NCI-H82 (cell line): ENCODE data around the gene CNTN4.
"Not testable (repeated sequence)": the region's sequence is repeated elsewhere in the genome, so short reads cannot be mapped to it uniquely, and the experiment has no call there.

Experiments
- DNase-seq: peaks from one replicate; lab custom pipeline; 2025; lab: John Stamatoyannopoulos, UW

The CNTN4 gene

DNA sequence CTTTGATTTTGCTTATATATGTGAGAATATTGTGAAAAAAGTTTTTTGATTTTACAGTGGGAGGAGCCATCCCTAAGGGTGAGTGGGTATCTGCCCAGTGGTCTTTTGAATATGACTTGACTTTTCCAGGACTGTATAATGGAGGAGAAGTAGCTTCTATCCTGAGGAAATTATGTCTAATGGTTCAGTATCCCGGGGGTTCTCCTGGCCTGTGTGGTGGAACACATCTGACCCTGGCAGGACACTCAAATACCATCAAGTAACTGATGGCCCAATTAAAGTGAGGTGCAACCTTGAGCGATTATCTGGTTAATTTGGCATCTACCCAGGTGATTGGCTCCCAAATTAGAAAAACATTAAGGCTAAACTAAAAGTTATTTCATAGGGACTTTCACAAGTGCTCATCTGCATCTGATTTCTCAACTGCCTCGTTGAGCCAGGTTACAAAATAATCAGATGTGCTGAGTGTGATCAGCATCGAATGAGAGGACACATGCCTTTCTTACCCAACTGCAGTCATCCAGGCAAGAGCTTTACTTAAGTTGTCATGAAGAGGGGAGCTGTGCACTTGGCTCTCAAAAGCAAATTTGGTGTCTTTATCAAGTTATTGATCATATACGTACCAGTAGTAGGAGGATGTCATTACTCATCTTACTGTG lies 810.2 kb downstream of the CNTN4 start:
- DNase-seq: no peak

DNA sequence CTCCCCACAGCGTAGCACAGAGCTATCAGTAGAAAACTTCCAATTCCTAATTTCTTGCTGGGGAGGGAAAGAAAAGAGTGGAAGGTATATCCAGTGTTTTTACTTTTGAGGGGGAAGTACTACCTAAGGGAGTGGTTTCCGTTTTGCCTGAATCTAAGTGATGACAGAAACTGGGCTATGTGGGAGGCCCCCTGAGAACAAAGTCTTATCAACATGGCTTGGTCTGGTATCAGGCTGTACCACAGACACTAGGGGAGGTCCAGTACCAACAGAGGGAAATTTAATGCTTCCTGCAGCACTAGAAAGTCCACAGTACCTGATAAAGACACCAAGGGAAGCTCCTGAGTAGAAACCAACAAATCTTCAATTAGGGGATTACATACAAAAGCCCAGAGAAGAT lies 812.3 kb downstream of the CNTN4 start:
- peak; percentile 15 for DNase-seq

DNA sequence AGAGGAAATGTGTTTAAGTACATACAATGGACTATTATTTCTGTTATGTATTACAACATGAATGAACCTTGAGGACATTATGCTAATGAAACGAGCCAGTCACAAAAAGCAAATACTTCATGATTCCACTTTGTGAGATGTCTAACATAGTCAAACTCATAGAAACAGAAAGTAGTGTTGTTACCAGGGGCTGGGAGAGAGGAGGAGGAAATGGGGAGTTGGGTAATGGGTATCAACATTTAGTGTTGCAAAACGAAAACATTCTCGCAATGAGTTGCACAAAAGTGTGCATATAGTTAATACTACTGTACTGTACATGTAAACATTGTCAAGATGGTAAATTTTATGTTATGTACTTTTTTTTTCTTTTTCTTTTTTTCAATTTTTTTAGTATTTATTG lies 817.2 kb downstream of the CNTN4 start:
- DNase-seq: no peak

DNA sequence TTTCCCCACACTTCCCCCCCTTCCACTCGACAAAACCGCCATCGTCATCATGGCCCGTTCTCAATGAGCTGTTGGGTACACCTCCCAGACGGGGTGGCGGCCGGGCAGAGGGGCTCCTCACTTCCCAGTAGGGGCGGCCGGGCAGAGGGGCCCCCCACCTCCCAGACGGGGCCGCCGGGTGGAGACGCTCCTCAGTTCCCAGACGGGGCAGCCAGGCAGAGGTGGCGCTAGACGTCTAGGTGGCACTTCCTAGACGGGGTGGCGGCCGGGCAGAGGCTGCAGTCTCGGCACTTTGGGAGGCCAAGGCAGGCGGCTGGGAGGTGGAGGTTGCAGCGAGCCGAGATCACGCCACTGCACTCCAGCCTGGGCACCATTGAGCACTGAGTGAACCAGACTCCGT lies 818.0 kb downstream of the CNTN4 start:
- not testable (repeated sequence) for DNase-seq

DNA sequence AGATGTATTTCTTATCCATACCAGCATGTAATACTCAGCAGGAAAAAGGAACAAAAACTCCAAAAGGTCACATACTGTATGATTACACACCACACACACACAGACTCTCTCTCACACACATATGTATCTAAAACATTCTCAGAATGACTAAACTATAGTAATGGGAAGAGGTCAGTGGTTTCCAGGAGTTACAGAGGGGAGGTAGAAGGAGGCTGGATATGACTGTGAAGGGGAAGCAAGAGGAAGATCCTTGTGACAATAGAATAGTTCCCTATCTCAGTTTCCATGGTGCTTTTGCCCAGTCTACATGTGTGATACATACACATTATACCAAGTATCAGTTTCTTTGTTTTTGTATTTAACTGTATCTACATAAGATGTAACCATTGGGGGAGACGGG lies 821.4 kb downstream of the CNTN4 start:
- no peak for DNase-seq

DNA sequence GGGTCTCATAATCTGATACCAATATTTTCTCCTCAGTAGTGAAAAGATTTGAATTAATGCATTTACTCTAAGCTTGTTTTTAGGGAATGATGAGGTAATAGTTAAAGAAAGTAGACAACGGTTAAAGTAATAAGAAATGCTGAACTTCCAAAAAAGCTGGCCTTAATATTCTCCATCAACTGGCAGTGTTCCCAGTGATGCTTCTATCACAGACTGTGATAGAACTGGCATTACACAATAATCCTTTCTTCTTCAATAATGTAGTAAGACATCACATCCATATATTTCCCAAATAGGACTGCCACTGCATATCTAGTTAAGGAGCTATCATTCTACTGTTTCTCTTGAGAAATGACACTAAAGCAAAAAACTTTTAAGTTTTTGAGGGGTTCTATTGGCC lies 822.8 kb downstream of the CNTN4 start:
- no peak for DNase-seq

DNA sequence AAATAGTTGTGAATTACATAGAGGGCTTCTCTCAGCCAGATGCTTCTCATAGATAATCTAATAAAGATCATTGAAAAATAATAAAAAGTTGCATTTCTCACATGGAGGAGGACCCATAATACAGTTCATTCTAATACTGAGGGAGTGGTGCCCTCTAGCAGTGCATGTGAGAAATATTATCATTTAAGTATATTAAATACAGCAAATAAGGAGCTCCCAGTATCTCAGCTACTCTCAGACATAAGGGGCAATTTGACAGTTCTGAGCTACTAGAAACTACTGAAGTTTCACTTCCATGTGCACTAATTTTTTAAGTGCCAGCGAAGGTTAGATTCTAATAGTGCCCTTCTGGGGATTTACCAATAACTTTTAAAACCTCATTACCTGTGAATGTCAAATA lies 823.2 kb downstream of the CNTN4 start:
- DNase-seq: peak; percentile 70

DNA sequence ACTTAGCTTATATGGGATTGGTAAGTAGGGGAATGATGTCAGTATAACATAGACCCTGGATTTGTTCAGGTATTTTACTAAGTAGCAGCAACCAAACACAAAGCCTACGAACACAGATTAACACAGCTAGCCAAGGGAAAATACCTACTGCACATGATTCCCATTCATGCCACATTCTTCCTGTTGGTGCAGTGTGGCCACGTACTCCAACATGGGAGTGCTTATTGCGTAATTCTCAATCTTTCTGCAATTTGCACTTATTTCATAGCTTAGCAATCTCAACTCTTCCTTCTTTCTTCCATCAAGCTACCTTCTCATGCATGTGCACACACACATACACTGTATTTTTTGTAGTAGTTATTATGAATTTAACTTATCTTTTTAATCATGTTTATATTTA lies 824.7 kb downstream of the CNTN4 start:
- peak; percentile 44 for DNase-seq

DNA sequence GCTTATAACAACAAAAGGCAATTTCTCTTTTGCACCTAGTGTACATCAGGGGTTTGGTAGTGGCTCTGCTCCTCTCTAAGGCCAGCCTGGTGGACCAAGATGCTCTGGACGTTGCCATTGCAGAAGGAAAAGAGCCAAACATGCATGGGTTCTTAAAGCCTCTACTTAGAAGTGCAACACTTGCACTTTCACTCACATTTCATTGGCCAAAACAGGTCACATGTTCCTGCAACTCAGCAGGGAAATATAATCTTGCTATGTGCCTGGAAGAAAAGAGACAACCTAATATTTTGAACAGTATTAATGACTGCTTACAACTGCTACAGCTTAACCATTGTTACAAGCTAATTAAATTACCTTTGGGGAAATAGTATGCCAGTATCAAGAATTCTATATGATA lies 828.6 kb downstream of the CNTN4 start:
- peak; percentile 3 for DNase-seq

DNA sequence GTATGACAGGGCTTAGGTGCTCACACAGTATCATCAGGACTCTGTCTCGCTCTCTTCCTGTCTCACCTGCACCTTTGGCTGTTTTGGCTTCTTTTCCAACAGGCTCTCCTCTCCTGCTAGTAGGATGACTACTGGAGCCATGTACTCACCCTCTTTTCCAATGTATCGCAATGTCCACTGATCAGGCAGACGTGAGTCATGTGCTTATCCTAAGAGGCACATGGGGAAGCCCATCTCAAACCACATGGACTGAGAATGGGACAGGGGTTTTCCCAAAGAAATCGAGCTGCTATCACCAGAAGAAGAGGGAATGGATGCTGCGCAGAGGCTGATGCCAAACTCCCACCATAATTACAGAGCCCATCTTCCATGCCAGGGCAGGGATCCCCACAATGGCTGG lies 830.9 kb downstream of the CNTN4 start:
- no peak for DNase-seq

DNA sequence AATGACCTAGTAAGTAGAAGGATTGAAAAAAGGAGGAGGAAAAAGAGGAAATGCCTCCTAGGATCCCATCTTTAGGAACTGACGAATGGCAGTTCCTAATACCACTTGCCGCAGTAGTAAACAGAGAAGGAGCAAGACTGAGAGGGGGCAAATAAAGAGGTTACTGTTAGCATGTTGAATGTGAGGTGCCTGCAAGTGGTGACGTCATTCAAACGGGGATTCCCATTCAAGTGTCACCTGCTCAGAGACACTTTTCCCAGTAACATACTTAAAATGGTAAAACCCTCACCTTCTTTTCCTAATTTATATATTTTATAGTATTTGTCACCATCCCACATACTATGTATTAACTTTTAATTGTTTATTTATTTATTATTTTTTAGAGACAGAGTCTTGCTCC lies 832.6 kb downstream of the CNTN4 start:
- no peak for DNase-seq

DNA sequence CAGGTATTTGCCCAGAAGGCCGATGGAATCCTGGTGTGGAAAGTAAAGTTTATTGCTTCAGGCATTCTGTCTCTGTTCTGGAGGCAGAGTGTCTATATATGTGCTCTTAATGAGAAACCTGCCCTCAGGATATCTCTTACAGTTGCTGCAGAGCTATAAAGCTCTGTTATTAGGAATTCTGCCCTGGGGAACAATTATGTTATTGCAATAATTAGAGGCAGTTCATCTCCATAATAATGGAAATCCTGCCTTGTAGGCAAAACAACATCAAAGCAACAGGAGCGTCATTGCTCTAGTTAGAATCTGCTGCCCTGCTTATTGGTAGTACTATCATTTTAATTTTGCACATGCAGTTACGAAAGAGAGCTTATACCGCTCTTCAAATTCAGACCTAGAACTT lies 835.9 kb downstream of the CNTN4 start:
- no peak for DNase-seq

DNA sequence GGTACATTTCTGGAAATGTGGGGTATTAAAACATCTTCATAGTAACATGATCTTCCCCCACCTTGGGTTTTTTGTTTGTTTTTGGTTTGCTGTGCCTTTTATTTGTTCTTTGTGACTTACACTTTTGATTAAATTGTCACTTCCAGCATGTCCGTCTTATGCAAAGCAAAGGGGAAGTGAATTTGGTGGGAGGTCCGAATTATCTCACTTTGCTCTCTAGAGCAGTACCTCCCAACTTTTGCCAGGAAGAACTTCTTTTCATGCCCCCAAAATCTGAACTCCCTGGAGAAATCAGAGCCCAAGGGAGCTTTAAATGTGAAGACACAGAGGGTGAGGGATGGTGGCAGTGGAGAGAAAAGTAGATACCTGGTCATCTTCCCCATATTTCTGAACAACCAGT lies 838.4 kb downstream of the CNTN4 start:
- DNase-seq: no peak

DNA sequence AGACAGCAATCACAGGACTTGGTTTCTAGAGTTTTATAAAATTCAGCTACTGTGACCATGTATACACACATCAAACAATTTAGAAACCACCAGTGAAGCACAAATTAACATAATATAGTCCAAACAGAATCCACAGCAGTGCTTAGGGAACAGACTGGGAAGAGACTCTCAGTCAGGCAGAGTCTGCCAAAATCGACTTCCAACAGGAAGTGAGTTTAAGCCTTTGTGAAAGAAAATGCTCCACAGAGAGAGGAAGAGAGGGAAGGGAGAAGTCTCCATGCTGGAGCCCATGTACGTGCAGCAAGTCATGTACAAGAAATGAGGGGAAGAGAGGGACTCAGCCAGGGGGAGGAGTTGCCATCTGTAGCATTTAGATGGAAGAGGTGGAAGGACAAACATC lies 838.9 kb downstream of the CNTN4 start:
- DNase-seq: peak; percentile 61

DNA sequence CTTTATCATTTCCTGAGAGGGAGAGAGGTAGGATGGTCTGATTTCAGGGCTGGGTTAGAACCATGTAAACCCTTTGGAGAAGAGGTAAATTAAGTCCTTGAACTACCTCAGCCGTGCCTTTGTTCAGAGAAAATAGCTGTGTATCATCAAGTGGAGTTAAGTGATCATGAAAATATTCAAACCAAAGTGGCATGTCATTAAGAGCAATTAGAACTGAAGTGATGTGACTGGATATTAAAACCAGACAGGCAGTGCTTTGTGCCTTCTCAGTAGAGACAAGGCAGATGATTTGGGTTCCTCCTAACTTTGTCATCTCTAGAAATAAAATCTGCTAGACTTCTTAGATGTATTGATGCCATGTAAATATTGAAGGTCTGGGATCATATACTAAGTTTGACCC lies 840.0 kb downstream of the CNTN4 start:
- peak; percentile 81 for DNase-seq

DNA sequence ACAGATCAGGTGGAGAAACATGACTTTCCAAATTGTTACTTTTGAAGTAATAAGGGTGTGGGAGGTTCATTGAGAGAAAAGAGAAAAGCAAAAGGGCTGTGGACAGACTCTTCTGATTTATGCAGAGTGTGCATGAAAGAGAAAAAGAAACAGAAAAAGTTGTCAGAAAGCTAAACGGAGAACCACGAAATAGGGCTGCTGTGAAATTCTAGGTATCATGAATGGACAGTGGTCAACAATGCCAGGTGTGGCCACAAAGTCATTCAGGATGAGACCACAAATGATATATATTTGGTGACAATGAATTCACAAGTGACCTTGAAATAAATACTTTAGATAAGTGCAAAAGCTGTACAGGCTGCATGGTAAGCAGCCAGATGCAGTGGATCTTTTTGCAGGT lies 841.4 kb downstream of the CNTN4 start:
- DNase-seq: no peak

DNA sequence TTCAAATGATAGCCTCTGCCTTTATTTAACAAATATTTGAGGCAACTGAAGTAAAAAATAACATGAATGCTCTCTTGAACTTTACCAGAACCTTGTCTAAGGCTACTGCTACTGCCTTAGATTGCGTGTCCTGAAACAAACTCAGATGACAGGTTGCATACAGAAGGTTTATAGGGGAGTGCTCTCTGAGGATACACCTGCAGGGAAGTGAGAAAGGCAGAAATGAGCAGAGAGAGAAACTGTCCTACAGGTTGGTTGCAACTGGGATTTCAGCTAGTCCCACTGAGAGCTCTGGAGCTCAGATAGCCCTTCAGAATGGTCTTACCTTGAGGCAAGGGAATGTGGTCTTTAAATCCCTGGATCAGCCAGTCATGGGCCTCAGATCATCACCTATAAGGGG lies 846.0 kb downstream of the CNTN4 start:
- no peak for DNase-seq

DNA sequence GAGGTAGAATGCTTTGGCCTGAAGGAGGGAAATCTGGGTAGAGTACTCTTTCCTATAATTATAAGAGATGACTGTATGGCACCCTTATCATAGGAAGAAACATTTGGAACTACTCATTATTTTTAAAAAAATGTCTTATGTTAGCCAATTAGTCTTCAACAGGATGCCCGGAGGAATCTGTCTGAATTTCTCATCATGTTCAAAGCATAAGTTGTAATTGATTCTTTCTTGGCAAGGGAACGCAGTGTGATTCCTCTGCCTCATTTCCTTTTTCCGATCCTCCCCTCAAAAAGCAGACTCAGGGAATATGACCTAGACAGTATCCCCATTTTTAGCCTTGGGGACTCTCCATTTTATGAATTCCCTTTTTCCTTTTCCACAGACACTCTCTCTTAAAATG lies 846.5 kb downstream of the CNTN4 start:
- DNase-seq: no peak

DNA sequence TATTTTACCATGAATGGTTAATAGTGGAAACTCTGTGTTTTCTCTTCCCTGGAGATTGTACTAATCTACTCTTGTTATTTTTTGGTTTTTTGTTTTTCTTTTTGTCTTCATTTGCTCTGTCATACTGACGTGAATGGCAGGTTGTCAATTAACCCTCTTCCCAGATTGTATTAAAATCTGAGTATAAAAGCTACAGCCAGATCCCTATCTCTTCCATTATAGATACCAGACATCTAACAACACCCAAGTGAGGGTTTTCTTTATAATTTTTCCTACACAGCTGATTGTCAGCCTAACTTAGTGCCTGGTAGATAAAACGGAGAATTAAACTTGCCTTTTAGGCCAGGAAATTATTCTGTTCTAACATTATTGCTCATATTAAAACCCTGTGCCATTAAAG lies 848.9 kb downstream of the CNTN4 start:
- no peak for DNase-seq

DNA sequence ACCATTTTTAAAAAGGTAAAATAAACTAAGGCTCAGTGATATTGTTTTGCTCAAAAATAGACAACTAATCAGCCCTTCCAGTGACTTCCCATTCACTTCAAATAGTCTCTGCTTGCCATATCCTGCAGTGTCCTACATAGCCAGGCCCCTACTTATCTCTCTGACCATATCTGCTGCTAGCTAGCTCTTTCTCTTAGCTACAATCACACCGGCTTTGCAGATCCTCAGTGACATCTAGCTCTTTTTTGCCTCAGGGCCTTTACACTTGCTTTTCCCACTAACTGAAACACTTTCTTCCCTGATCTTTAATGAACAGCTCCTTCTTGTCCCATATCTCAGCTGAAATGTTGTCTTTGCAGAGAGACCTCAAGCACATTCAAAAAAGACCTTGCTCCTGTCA lies 850.2 kb downstream of the CNTN4 start:
- no peak for DNase-seq

DNA sequence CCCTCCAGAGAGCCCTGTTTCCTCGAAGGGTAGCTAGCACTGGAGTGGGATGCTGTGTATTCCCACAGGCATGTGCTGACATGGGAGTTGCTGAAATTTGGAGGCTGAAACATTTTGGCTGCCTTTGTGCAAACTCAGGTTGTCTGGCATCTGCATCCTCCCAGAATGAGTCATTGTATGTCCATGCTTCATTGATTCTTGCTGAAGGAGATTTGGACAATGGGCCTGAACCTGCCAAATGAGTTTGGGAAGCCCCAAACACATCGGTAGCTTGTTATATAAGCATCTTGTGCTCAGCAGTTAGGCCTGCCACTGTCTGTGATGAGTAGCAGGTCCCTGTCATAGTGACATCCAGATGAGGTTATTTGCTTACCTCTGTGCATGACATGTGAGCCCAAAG lies 851.5 kb downstream of the CNTN4 start:
- DNase-seq: peak; percentile 46

DNA sequence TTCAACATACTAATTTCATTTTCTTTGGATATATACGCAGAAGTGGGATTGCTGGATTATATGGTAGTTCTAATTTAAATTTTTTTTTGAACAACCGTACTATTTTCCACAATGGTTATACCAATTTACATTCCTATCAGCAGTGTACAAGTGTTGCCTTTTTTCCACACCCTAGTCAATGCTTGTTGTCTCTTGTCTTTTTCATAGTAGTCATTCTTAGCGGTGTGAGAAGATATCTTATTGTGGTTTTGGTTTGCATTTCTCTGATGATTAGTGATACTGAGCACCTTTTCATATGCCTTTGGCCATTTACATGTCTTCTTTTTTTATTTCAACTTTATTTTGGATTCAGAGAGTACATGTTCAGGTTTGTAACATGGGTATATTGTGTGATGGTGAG lies 858.4 kb downstream of the CNTN4 start:
- no peak for DNase-seq

DNA sequence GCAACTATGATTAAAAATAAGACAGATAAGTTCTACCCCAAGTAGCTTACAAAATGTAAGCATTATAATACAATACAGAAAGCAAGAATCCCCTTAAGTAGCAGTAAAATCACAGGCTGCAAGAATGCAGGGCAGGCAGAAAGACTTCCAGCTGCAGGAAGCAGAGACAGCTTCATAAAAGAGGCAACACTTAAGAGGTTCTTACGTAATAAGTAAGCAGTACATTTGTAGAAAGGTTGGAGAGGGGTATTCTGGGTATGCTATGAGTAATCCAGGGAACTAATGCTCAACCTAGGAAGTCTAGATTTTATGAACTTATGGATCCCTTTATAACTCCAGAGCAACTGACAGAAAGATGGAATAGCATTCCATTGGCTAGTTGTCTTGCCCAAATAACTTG lies 859.9 kb downstream of the CNTN4 start:
- DNase-seq: no peak

DNA sequence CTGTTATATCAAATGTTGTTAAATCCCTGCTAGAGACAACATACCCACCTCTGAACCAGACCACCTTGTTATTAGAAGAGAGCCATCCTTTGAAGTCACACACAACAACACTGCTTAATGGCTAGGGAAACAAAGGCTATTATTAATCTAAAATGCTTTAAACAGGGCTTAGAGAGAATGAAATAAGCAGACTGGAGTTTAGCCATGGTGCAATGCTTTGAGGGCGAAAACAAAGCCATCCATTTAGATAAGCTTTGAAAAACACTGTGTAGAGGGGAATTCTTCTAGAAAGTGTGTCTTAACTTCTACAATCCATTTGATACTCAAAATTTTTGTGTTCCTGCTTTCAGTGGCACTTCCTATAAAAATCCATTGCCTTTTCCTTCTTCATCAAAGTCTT lies 862.9 kb downstream of the CNTN4 start:
- DNase-seq: no peak

DNA sequence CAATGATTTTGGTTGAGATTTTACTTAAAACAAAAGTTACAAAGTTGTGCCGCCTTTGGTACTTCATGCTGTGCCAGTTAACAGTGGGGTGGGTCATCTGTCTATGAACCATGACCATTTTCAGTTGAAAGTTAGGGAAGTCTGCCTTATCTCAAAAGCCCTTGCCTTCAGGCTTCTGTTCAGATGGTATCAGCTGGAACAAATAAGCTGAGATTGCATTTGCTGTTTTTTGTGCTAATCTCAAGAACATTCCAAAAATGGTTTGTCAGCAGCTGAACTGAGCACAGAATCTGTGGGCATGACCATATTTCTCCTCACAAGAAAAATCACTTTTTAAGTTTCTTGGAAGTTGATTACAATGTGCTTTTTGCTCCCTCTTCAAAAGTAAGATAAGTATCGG lies 869.2 kb downstream of the CNTN4 start:
- no peak for DNase-seq
